ENCODE measurements around the gene KIAA1755.

The KIAA1755 gene

GRCh38 chr20:38260378-38261053 lies at the start of gene KIAA1755:
Gene KIAA1755 (minus strand): TSS chr20:38260735. CDS start chr20:38260500, 235 bp downstream.
- DNase-seq (ENCODE audit: low spot score): no peak

GRCh38 chr20:38308447-38308846 lies 47.9 kb upstream of the KIAA1755 start:
- no peak for DNase-seq (ENCODE audit: low spot score)

- no peak for DNase-seq (ENCODE audit: low spot score)
Measured at GRCh38 chr20:38308047-38308438, 47.5 kb upstream of the KIAA1755 start.

- DNase-seq (ENCODE audit: low spot score): no peak
Measured at GRCh38 chr20:38307371-38308046, 47.0 kb upstream of the KIAA1755 start.

GRCh38 chr20:38306379-38306778 lies 45.8 kb upstream of the KIAA1755 start:
- no peak for DNase-seq (ENCODE audit: low spot score)

- no peak for DNase-seq (ENCODE audit: low spot score)
Measured at GRCh38 chr20:38305541-38305940, 45.0 kb upstream of the KIAA1755 start.

- DNase-seq (ENCODE audit: low spot score): peak; percentile 61
Measured at GRCh38 chr20:38304845-38305447, 44.4 kb upstream of the KIAA1755 start.

GRCh38 chr20:38303908-38304379 lies 43.4 kb upstream of the KIAA1755 start, which contains the start of gene BPI:
Gene BPI (plus strand): TSS chr20:38304156. CDS start chr20:38304224, 68 bp downstream.
- DNase-seq (ENCODE audit: low spot score): peak; percentile 80

- no peak for DNase-seq (ENCODE audit: low spot score)
Measured at GRCh38 chr20:38302786-38303185, 42.3 kb upstream of the KIAA1755 start.

- DNase-seq (ENCODE audit: low spot score): no peak
Measured at GRCh38 chr20:38301309-38301708, 40.8 kb upstream of the KIAA1755 start.

GRCh38 chr20:38300438-38300837 lies 39.9 kb upstream of the KIAA1755 start:
- no peak for DNase-seq (ENCODE audit: low spot score)

GRCh38 chr20:38299963-38300362 lies 39.4 kb upstream of the KIAA1755 start:
- no peak for DNase-seq (ENCODE audit: low spot score)

- DNase-seq (ENCODE audit: low spot score): no peak
Measured at GRCh38 chr20:38298768-38299288, 38.3 kb upstream of the KIAA1755 start.

GRCh38 chr20:38297916-38298674 lies 37.6 kb upstream of the KIAA1755 start:
- no peak for DNase-seq (ENCODE audit: low spot score)

- no peak for DNase-seq (ENCODE audit: low spot score)
Measured at GRCh38 chr20:38296433-38296832, 35.9 kb upstream of the KIAA1755 start.

GRCh38 chr20:38295811-38296210 lies 35.3 kb upstream of the KIAA1755 start:
- no peak for DNase-seq (ENCODE audit: low spot score)

- no peak for DNase-seq (ENCODE audit: low spot score)
Measured at GRCh38 chr20:38294076-38294591, 33.6 kb upstream of the KIAA1755 start.

- no peak for DNase-seq (ENCODE audit: low spot score)
Measured at GRCh38 chr20:38293491-38294065, 33.0 kb upstream of the KIAA1755 start.

- DNase-seq (ENCODE audit: low spot score): no peak
Measured at GRCh38 chr20:38291966-38292365, 31.4 kb upstream of the KIAA1755 start.

- DNase-seq (ENCODE audit: low spot score): peak; percentile 83
Measured at GRCh38 chr20:38290829-38291814, 30.6 kb upstream of the KIAA1755 start.
